ENCODE results near the gene TNFRSF9. TPM values are rescaled to one million over a fixed set of nuclear protein-coding genes. Genes with fewer than 3 reads are reported as not detected.

Gene TNFRSF9
- total and polyA plus RNA-seq, 2 donors (not counting 3 experiments of a cell fraction or from before 2014, with no cell fraction given) = 0.15 to 0.22 TPM

DNA sequence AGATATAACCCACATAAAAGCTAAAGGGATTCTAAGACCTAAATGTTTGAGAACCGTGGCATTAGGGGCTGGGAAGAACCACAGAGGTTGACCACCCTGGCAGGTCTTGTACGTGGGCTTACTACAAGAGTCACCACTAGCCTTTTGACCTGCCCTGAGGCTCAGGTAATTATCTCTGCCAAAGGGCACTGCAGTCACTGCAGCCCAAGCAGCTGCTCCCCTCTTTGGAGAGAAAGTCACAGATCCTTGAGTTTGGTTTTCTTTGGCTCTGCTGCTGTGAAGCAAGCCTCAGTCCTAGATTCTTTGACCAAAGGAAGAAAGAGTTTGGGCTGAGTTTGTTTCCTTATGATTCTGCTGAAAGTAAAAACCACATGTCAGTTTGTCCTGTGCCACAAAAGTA lies 32.4 kb upstream of the TNFRSF9 start:
- POLR2A ChIA-PET = no interaction called here
- DNase-seq (ENCODE audit: low read depth, low spot score) = no peak
- H3K4me2 ChIP-seq (ENCODE audit: insufficient read depth, low read length) = no peak overlapping the region
- intact Hi-C loops (cut with micrococcal nuclease) (no loop called here), dilution Hi-C loops (cut with MboI; ENCODE audit: extremely low pct_ligation_motif_present, low sequenced_read_pairs) (no loop called here)
- H4K20me1 ChIP-seq (replicated peaks; ENCODE audit: control insufficient read depth, extremely low read depth, insufficient read depth, low read length) = no peaks in the 10 kb centered on the region
- no peaks in the 10 kb centered on the region for H3K9me3 ChIP-seq (replicated peaks; ENCODE audit: control insufficient read depth, insufficient read depth, low read length)
- H3K36me3 ChIP-seq (ENCODE audit: control insufficient read depth in 2 of 2, extremely low read depth in 1 of 2, insufficient read depth in 2 of 2, low read length in 2 of 2) = peaks cover 22 to 23% of the 10 kb centered on the region in 2 experiments
- no peak overlapping the region for H3K9ac ChIP-seq (replicated peaks; ENCODE audit: extremely low read depth, insufficient read depth, low read length)
- TF ChIP-seq JUN (IDR thresholded peaks at IDR 0.05; ENCODE audit: borderline replicate concordance, insufficient read depth, insufficient read length, low read depth) = no peak
- no peak for TF ChIP-seq POLR2A (IDR thresholded peaks at IDR 0.05; ENCODE audit: low read depth, low read length)
- TF ChIP-seq GATA2 (IDR thresholded peaks at IDR 0.05; ENCODE audit: insufficient read depth, insufficient read length, low read depth, low read length) = no peak
- no peak for TF ChIP-seq EZH2 (IDR thresholded peaks at IDR 0.05; ENCODE audit: borderline replicate concordance, low read depth, low read length, severe bottlenecking)
- no peak for TF ChIP-seq FOS (IDR thresholded peaks at IDR 0.05; ENCODE audit: borderline replicate concordance, insufficient read depth, low read length)
- no peak for TF ChIP-seq POLR2AphosphoS5 (IDR thresholded peaks at IDR 0.05; ENCODE audit: insufficient read depth, low read depth, low read length)
- TF ChIP-seq, protein P1, sequence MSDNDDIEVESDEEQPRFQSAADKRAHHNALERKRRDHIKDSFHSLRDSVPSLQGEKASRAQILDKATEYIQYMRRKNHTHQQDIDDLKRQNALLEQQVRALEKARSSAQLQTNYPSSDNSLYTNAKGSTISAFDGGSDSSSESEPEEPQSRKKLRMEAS (IDR thresholded peaks at IDR 0.05; ENCODE audit: insufficient read depth, insufficient read length) = no peak
- TF ChIP-seq MYC (IDR thresholded peaks at IDR 0.05; ENCODE audit: low read depth, low read length) = no peak
- H2AFZ ChIP-seq (ENCODE audit: low read depth, low read length) = no peak overlapping the region
- no peak overlapping the region for H3K27ac ChIP-seq (ENCODE audit: insufficient read depth, low read depth, low read length)
- CTCF ChIA-PET = interaction anchor here (0.7 to 6.9 kb wide), 3 partner anchors 341 to 378 kb away, joined by 4 to 131 read pairs (median 4); no protein-coding TSS in a partner anchor
- no peak for FAIRE-seq
- no peaks in the 10 kb centered on the region for H3K9me1 ChIP-seq (replicated peaks; ENCODE audit: control insufficient read depth, extremely low read depth, insufficient read depth, low read length)
- BruUV-seq (replicated peaks) = no TSS peak
- H3K27me3 ChIP-seq (ENCODE audit: control insufficient read depth in 2 of 2, insufficient read depth in 2 of 2, low read length in 2 of 2) = no peaks in the 10 kb centered on the region
- H3K4me1 ChIP-seq (ENCODE audit: control insufficient read depth, extremely low read depth, insufficient read depth, low read length) = no peaks in the 10 kb centered on the region
- peaks cover 5% of the 10 kb centered on the region for H3K79me2 ChIP-seq (ENCODE audit: control insufficient read depth, insufficient read depth, low read length)
- no peak overlapping the region for H3K4me3 ChIP-seq (replicated peaks in 1 of 3; ENCODE audit: insufficient read depth in 1 of 3, low read depth in 1 of 3, low read length in 3 of 3)

DNA sequence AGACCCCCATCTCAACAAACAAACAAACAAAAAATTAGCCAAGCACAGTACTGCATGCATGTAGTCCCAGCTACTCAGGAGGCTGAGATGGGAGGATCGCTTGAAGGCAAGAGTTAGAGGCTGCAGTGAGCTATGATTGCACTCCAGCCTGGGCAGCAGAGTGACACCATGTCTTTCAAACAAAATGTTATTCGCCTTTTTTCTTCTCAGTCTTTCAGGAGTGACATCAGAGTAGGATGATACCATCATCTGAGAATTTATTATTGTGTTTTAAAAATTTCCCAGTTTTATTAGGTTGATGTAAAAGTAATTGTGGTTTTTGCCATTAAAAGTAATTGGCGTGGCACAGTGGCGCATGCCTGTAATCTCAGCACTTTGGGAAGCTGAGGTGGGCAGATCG lies 31.6 kb upstream of the TNFRSF9 start:
- Histone ChIP-seq H3K9me3 (replicated peaks; ENCODE audit: control insufficient read depth, insufficient read depth, low read length) (no peaks in the 10 kb centered on the region), H2AFZ (ENCODE audit: low read depth, low read length) (no peak overlapping the region), H3K4me1 (ENCODE audit: control insufficient read depth, extremely low read depth, insufficient read depth, low read length) (no peaks in the 10 kb centered on the region), H3K27ac (ENCODE audit: insufficient read depth, low read depth, low read length) (no peak overlapping the region), H3K9ac (replicated peaks; ENCODE audit: extremely low read depth, insufficient read depth, low read length) (no peak overlapping the region), H3K27me3 (ENCODE audit: control insufficient read depth in 2 of 2, insufficient read depth in 2 of 2, low read length in 2 of 2) (no peaks in the 10 kb centered on the region), H3K79me2 (ENCODE audit: control insufficient read depth, insufficient read depth, low read length) (peaks cover 9% of the 10 kb centered on the region), H3K4me3 (replicated peaks in 1 of 3; ENCODE audit: insufficient read depth in 1 of 3, low read depth in 1 of 3, low read length in 3 of 3) (no peak overlapping the region), H3K4me2 (ENCODE audit: insufficient read depth, low read length) (no peak overlapping the region), H4K20me1 (replicated peaks; ENCODE audit: control insufficient read depth, extremely low read depth, insufficient read depth, low read length) (no peaks in the 10 kb centered on the region), H3K9me1 (replicated peaks; ENCODE audit: control insufficient read depth, extremely low read depth, insufficient read depth, low read length) (no peaks in the 10 kb centered on the region), H3K36me3 (ENCODE audit: control insufficient read depth in 2 of 2, extremely low read depth in 1 of 2, insufficient read depth in 2 of 2, low read length in 2 of 2) (peaks cover 20 to 23% of the 10 kb centered on the region in 2 experiments)
- intact Hi-C loops (cut with micrococcal nuclease) = no loop called here
- FAIRE-seq = no peak
- TF ChIP-seq MYC (IDR thresholded peaks at IDR 0.05; ENCODE audit: low read depth, low read length) (no peak), JUN (IDR thresholded peaks at IDR 0.05; ENCODE audit: borderline replicate concordance, insufficient read depth, insufficient read length, low read depth) (no peak), POLR2AphosphoS5 (IDR thresholded peaks at IDR 0.05; ENCODE audit: insufficient read depth, low read depth, low read length) (no peak), FOS (IDR thresholded peaks at IDR 0.05; ENCODE audit: borderline replicate concordance, insufficient read depth, low read length) (no peak), EZH2 (IDR thresholded peaks at IDR 0.05; ENCODE audit: borderline replicate concordance, low read depth, low read length, severe bottlenecking) (no peak), GATA2 (IDR thresholded peaks at IDR 0.05; ENCODE audit: insufficient read depth, insufficient read length, low read depth, low read length) (no peak), POLR2A (IDR thresholded peaks at IDR 0.05; ENCODE audit: low read depth, low read length) (no peak)
- TF ChIP-seq, protein P1 (IDR thresholded peaks at IDR 0.05; ENCODE audit: insufficient read depth, insufficient read length) = no peak
- TF ChIP-seq, protein P2, sequence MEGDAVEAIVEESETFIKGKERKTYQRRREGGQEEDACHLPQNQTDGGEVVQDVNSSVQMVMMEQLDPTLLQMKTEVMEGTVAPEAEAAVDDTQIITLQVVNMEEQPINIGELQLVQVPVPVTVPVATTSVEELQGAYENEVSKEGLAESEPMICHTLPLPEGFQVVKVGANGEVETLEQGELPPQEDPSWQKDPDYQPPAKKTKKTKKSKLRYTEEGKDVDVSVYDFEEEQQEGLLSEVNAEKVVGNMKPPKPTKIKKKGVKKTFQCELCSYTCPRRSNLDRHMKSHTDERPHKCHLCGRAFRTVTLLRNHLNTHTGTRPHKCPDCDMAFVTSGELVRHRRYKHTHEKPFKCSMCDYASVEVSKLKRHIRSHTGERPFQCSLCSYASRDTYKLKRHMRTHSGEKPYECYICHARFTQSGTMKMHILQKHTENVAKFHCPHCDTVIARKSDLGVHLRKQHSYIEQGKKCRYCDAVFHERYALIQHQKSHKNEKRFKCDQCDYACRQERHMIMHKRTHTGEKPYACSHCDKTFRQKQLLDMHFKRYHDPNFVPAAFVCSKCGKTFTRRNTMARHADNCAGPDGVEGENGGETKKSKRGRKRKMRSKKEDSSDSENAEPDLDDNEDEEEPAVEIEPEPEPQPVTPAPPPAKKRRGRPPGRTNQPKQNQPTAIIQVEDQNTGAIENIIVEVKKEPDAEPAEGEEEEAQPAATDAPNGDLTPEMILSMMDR (IDR thresholded peaks at IDR 0.05; ENCODE audit: extremely low read depth in 1 of 2, insufficient read depth in 1 of 2, low read depth in 1 of 2, low read length in 2 of 2) = no peak
- DNase-seq (ENCODE audit: low read depth, low spot score) = no peak
- no TSS peak for BruUV-seq (replicated peaks)
- dilution Hi-C loops (cut with MboI; ENCODE audit: extremely low pct_ligation_motif_present, low sequenced_read_pairs) = no loop called here
- ChIA-PET POLR2A (no interaction called here), CTCF (interaction anchor here (0.7 to 6.9 kb wide), 3 partner anchors 342 to 379 kb away, joined by 4 to 131 read pairs (median 4); no protein-coding TSS in a partner anchor)
